HG02623 (cell line): ENCODE data around the gene CGNL1.

Experiments used
- ATAC-seq: cut with Tn5 transposase; IDR thresholded peaks from one replicate; pipeline ENCODE4 v1.9.1; 2021; ENCODE audit warnings: moderate library complexity; ENCODE audit not compliant: unreplicated experiment

Gene CGNL1

GRCh38 chr15:57419335-57419734 is 43.0 kb downstream of the CGNL1 start:
- no peak for ATAC-seq

- no peak for ATAC-seq
Measured at GRCh38 chr15:57421110-57421509, 44.8 kb downstream of the CGNL1 start.

GRCh38 chr15:57421551-57421950 is 45.2 kb downstream of the CGNL1 start:
- no peak for ATAC-seq

- no peak for ATAC-seq
Measured at GRCh38 chr15:57422113-57422754, 45.9 kb downstream of the CGNL1 start.

- ATAC-seq: no peak
Measured at GRCh38 chr15:57423599-57424140, 47.4 kb downstream of the CGNL1 start.

GRCh38 chr15:57424628-57425405 is 48.5 kb downstream of the CGNL1 start:
- no peak for ATAC-seq

GRCh38 chr15:57425842-57426241 is 49.5 kb downstream of the CGNL1 start:
- ATAC-seq: no peak

- no peak for ATAC-seq
Measured at GRCh38 chr15:57427367-57427821, 51.1 kb downstream of the CGNL1 start.

GRCh38 chr15:57432141-57432741 is 55.9 kb downstream of the CGNL1 start:
- no peak for ATAC-seq

- ATAC-seq: no peak
Measured at GRCh38 chr15:57436166-57436565, 59.9 kb downstream of the CGNL1 start.

- ATAC-seq: no peak
Measured at GRCh38 chr15:57436961-57437360, 60.7 kb downstream of the CGNL1 start.

GRCh38 chr15:57437564-57437963 is 61.3 kb downstream of the CGNL1 start:
- ATAC-seq: no peak

- no peak for ATAC-seq
Measured at GRCh38 chr15:57438166-57438565, 61.9 kb downstream of the CGNL1 start.

GRCh38 chr15:57439128-57440027 is 63.1 kb downstream of the CGNL1 start:
- no peak for ATAC-seq

- ATAC-seq: no peak
Measured at GRCh38 chr15:57440167-57440566, 63.9 kb downstream of the CGNL1 start.

- no peak for ATAC-seq
Measured at GRCh38 chr15:57440799-57441198, 64.5 kb downstream of the CGNL1 start.

- ATAC-seq: no peak
Measured at GRCh38 chr15:57442335-57442734, 66.0 kb downstream of the CGNL1 start.

- ATAC-seq: no peak
Measured at GRCh38 chr15:57443486-57443885, 67.2 kb downstream of the CGNL1 start.

- ATAC-seq: no peak
Measured at GRCh38 chr15:57444877-57445513, 68.7 kb downstream of the CGNL1 start.

- no peak for ATAC-seq
Measured at GRCh38 chr15:57445872-57446271, 69.6 kb downstream of the CGNL1 start.
